Activated CD4-positive, alpha-beta T cell treated with anti-CD3 and anti-CD28 coated beads for 1 hour (primary cell): ENCODE results near the gene ZBTB4.

Experiments
- DNase-seq: peaks from one replicate; pipeline ENCODE4 v3.0.0-alpha.2; 2020

ZBTB4 gene, protein sequence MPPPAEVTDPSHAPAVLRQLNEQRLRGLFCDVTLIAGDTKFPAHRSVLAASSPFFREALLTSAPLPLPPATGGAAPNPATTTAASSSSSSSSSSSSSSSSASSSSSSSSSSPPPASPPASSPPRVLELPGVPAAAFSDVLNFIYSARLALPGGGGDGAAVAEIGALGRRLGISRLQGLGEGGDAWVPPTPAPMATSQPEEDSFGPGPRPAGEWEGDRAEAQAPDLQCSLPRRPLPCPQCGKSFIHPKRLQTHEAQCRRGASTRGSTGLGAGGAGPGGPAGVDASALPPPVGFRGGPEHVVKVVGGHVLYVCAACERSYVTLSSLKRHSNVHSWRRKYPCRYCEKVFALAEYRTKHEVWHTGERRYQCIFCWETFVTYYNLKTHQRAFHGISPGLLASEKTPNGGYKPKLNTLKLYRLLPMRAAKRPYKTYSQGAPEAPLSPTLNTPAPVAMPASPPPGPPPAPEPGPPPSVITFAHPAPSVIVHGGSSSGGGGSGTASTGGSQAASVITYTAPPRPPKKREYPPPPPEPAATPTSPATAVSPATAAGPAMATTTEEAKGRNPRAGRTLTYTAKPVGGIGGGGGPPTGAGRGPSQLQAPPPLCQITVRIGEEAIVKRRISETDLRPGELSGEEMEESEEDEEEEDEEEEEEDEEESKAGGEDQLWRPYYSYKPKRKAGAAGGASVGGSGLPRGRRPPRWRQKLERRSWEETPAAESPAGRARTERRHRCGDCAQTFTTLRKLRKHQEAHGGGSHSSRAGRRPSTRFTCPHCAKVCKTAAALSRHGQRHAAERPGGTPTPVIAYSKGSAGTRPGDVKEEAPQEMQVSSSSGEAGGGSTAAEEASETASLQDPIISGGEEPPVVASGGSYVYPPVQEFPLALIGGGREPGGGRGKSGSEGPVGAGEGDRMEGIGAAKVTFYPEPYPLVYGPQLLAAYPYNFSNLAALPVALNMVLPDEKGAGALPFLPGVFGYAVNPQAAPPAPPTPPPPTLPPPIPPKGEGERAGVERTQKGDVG

DNA sequence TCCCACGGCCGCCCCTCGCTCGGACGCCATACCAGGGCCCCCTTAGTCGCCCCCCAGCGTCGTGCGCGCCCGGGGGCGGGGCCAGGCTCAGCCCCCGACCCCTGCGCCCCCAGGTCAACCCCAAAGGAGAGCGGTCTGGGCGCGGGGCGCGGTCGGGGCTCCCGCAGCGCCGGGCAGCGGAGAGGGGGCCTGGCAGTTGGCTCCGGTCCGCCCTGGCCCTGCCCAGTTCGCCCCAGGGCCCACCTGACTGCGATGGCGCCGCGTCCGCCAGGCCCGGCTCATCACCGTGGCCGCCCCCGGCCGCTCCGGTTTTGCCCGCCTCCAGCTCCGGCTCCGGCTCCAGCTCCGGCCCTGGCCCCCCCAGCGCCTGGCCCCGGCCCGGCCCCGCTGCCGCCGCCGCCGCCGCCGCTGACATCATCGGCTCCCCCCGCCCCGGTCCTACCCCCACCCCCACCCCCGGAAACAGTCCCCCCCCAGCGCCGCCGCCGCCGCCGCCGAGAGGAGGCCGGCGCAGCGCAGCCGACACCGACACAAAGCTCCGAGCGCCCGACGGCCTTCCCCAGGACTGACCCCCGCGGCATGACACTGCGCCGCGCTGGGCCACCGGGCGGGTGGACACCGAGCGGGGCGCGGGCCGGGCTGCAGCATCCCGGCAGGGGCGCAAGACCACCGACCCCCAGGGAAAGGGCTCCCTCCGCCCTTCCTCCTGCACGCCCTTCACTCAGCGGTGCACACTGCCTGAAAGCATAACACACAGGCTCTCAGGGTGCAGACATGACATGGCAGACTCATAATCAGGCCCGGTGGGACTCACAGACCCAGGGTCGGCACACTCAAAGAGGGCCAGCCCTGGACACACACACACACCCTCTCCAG, at the start of gene ZBTB4:
Gene ZBTB4 (minus strand): TSS at position 419 of the 876 bp plus-strand sequence. CDS start 12,830 bp downstream, outside the sequence.
- DNase-seq = peak; percentile 57

GRCh38 chr17:7528842-7529241, 49.4 kb upstream of the ZBTB4 start:
- DNase-seq = no peak

GRCh38 chr17:7523033-7523432, 43.6 kb upstream of the ZBTB4 start:
- DNase-seq = peak; percentile 28

DNA sequence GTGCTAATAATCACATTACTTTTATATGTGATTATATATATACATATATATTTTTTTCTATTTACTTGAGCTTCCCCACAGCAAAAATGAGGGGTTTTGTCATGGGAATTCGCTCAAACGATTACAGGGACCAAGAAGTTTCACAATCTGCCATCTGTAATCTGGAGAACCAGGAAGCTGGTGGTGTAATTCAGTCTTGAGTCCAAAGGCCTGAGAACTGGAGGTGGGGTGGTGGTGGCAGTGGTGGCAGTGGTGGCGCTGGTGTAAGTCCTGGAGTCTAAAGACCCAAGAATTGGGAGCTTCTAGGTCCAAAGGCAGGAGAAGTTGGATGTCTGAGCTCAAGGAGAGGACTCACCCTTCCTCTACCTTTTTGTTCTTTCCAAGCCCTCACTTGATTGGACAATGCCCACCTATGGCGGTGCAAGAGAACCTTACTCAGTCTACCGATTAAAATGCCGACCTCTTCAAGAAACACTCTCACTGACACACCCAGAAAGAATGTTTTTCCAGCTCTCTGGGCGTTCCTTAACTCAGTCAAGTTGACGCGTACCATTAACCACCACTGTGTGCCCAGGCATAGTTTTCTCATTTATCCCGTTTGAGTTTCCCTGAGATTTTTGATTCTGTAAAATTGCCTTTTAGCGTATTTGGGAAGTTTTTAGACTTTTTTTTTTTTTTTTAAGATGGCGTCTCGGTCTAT, 36.6 kb upstream of the ZBTB4 start:
- no peak for DNase-seq

DNA sequence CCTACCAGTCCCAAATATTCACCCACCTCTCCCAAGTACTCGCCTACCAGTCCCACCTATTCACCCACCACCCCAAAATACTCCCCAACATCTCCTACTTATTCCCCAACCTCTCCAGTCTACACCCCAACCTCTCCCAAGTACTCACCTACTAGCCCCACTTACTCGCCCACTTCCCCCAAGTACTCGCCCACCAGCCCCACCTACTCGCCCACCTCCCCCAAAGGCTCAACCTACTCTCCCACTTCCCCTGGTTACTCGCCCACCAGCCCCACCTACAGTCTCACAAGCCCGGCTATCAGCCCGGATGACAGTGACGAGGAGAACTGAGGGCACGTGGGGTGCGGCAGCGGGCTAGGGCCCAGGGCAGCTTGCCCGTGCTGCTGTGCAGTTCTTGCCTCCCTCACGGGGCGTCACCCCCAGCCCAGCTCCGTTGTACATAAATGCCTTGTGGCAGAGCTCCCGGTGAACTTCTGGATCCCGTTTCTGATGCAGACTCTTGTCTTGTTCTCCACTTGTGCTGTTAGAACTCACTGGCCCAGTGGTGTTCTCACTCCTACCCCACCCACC, 34.5 kb upstream of the ZBTB4 start:
- no peak for DNase-seq

DNA sequence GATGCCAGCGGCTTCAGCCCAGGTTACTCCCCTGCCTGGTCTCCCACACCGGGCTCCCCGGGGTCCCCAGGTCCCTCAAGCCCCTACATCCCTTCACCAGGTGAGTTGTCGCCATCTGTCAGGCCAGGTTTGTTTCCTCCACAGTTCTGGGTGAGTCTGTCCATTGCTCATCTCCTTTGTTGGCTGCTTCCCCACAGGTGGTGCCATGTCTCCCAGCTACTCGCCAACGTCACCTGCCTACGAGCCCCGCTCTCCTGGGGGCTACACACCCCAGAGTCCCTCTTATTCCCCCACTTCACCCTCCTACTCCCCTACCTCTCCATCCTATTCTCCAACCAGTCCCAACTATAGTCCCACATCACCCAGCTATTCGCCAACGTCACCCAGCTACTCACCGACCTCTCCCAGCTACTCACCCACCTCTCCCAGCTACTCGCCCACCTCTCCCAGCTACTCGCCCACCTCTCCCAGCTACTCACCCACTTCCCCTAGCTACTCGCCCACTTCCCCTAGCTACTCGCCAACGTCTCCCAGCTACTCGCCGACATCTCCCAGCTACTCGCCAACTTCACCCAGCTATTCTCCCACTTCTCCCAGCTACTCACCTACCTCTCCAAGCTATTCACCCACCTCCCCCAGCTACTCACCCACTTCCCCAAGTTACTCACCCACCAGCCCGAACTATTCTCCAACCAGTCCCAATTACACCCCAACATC, 33.6 kb upstream of the ZBTB4 start:
- DNase-seq = no peak

DNA sequence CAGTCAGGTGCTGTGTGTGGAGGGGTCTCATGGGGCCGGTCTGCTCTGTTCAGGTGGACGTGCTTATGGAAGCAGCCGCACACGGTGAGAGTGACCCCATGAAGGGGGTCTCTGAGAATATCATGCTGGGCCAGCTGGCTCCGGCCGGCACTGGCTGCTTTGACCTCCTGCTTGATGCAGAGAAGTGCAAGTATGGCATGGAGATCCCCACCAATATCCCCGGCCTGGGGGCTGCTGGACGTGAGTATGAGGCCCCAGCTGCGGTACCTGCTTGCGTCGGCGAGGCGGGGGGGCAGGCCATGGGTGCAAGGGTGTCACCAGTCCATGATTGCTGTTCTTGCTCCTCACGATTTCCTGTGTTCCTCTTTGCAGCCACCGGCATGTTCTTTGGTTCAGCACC, 32.7 kb upstream of the ZBTB4 start:
- DNase-seq = no peak

GRCh38 chr17:7511108-7511507, 31.7 kb upstream of the ZBTB4 start:
- no peak for DNase-seq

- no peak for DNase-seq
Observed at GRCh38 chr17:7509937-7510336, 30.5 kb upstream of the ZBTB4 start.

DNA sequence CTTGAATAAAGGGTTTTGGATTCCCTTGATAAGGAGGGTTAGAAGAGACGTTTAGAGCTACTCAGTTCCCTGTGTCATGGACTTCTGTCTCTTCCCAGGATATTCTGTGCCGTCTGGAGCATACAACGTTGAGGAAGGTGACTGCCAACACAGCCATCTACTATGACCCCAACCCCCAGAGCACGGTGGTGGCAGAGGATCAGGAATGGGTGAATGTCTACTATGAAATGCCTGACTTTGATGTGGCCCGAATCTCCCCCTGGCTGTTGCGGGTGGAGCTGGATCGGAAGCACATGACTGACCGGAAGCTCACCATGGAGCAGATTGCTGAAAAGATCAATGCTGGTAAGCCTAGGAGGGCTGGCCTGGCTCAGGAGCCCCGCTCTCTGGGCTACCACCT, 29.4 kb upstream of the ZBTB4 start:
- no peak for DNase-seq

DNA sequence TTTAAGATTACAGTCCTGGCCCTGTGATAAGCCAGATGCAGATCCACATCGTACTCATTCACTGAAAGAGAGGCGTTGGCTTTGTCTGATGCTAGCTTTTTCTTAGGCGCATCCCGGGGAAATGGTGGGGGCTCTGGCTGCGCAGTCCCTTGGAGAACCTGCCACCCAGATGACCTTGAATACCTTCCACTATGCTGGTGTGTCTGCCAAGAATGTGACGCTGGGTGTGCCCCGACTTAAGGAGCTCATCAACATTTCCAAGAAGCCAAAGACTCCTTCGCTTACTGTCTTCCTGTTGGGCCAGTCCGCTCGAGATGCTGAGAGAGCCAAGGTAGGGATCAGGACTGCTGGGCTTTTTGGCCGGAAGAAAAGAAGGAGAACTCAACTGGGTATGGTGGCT, 28.7 kb upstream of the ZBTB4 start:
- DNase-seq = no peak

- DNase-seq = no peak
Observed at GRCh38 chr17:7503521-7503920, 24.1 kb upstream of the ZBTB4 start.

GRCh38 chr17:7502987-7503386, 23.6 kb upstream of the ZBTB4 start:
- DNase-seq = no peak

- DNase-seq = no peak
Observed at GRCh38 chr17:7502171-7502847, 22.9 kb upstream of the ZBTB4 start.

GRCh38 chr17:7501729-7502128, 22.3 kb upstream of the ZBTB4 start:
- no peak for DNase-seq

DNA sequence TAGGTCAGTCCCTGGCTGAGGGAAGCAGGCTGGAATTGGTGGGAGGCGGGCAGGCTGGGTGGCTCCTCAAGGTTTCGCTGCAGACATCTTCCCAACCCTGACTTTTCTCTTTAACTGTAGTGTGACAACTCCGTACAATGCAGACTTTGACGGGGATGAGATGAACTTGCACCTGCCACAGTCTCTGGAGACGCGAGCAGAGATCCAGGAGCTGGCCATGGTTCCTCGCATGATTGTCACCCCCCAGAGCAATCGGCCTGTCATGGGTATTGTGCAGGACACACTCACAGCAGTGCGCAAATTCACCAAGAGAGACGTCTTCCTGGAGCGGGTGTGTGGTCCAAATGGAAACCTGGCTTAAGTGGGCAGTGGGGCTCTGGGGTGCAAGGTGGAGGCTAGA, 19.7 kb upstream of the ZBTB4 start:
- no peak for DNase-seq

- no peak for DNase-seq
Observed at GRCh38 chr17:7497636-7498035, 18.2 kb upstream of the ZBTB4 start.

GRCh38 chr17:7497228-7497627, 17.8 kb upstream of the ZBTB4 start:
- DNase-seq = no peak

DNA sequence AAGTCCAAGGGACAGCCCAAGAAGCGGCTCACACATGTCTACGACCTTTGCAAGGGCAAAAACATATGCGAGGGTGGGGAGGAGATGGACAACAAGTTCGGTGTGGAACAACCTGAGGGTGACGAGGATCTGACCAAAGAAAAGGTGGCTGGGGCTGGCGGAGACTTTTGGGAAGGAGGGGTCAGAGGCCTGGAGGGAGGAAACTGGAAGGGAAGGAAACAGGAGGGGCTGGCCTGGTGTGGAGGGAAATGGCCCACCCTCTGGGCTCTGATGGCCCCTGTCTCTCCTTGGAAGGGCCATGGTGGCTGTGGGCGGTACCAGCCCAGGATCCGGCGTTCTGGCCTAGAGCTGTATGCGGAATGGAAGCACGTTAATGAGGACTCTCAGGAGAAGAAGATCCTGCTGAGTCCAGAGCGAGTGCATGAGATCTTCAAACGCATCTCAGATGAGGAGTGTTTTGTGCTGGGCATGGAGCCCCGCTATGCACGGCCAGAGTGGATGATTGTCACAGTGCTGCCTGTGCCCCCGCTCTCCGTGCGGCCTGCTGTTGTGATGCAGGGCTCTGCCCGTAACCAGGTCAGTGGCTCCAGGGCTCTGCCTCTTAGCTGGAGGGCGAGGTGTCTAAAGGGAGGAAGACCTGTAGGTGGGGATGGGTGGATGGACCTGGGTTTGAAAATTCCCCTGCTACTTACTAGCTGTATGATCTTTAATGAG, 17.2 kb upstream of the ZBTB4 start:
- no peak for DNase-seq
